ENCODE measurements around the gene PMFBP1. TPM values are rescaled to one million over a fixed set of nuclear protein-coding genes. Genes with fewer than 3 reads are reported as not detected.

Gene PMFBP1
- total RNA-seq, 1 donor from 2014 or later = 0.38 TPM

- H3K27me3 Mint-ChIP-seq (ENCODE audit: unreplicated experiment) = peaks cover 18% of the 10 kb centered on the region
- H3K4me3 Mint-ChIP-seq (ENCODE audit: unreplicated experiment) = peak overlapping the region; percentile 40
- no peaks in the 10 kb centered on the region for H3K9me3 Mint-ChIP-seq (ENCODE audit: unreplicated experiment)
- H3K4me1 Mint-ChIP-seq (ENCODE audit: unreplicated experiment) = peaks cover 25% of the 10 kb centered on the region
- peaks cover 72% of the 10 kb centered on the region for H3K36me3 Mint-ChIP-seq (ENCODE audit: low read depth, unreplicated experiment)
- peak; percentile 20 for DNase-seq (ENCODE audit: low spot score)
- peak overlapping the region; percentile 22 for H3K27ac Mint-ChIP-seq (ENCODE audit: unreplicated experiment)
- TF ChIP-seq, protein P1, sequence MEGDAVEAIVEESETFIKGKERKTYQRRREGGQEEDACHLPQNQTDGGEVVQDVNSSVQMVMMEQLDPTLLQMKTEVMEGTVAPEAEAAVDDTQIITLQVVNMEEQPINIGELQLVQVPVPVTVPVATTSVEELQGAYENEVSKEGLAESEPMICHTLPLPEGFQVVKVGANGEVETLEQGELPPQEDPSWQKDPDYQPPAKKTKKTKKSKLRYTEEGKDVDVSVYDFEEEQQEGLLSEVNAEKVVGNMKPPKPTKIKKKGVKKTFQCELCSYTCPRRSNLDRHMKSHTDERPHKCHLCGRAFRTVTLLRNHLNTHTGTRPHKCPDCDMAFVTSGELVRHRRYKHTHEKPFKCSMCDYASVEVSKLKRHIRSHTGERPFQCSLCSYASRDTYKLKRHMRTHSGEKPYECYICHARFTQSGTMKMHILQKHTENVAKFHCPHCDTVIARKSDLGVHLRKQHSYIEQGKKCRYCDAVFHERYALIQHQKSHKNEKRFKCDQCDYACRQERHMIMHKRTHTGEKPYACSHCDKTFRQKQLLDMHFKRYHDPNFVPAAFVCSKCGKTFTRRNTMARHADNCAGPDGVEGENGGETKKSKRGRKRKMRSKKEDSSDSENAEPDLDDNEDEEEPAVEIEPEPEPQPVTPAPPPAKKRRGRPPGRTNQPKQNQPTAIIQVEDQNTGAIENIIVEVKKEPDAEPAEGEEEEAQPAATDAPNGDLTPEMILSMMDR (IDR thresholded peaks at IDR 0.05; ENCODE audit: unreplicated experiment) = no peak
These were observed 73.0 kb downstream of the PMFBP1 start for GRCh38 chr16:72098936-72099335.

DNA sequence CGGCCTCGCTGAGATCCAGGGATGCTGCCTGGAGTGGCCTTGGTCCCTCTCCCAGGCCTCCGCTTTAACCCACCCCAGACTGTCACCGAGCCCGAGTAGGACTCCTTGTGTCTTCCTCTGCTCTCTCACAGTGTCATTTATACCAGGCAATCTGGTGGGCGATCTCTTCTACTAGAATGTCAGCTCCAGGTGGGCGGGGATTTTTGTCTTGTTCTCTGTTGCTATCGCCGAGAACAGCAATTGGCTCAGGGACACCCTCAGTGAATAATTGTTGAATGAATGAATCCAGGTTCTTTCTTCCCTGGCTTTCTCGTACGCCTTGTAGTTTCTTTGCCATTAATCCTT, 77.7 kb downstream of the PMFBP1 start:
- TF ChIP-seq, protein P1 (IDR thresholded peaks at IDR 0.05; ENCODE audit: unreplicated experiment) = no peak
- Mint-ChIP-seq H3K27me3 (ENCODE audit: unreplicated experiment) (peaks cover 13% of the 10 kb centered on the region), H3K36me3 (ENCODE audit: low read depth, unreplicated experiment) (peaks cover 41% of the 10 kb centered on the region), H3K4me3 (ENCODE audit: unreplicated experiment) (peak overlapping the region; percentile 98), H3K4me1 (ENCODE audit: unreplicated experiment) (peaks cover 40% of the 10 kb centered on the region), H3K9me3 (ENCODE audit: unreplicated experiment) (no peaks in the 10 kb centered on the region), H3K27ac (ENCODE audit: unreplicated experiment) (peak overlapping the region; percentile 97)
- DNase-seq (ENCODE audit: low spot score) = no peak

DNA sequence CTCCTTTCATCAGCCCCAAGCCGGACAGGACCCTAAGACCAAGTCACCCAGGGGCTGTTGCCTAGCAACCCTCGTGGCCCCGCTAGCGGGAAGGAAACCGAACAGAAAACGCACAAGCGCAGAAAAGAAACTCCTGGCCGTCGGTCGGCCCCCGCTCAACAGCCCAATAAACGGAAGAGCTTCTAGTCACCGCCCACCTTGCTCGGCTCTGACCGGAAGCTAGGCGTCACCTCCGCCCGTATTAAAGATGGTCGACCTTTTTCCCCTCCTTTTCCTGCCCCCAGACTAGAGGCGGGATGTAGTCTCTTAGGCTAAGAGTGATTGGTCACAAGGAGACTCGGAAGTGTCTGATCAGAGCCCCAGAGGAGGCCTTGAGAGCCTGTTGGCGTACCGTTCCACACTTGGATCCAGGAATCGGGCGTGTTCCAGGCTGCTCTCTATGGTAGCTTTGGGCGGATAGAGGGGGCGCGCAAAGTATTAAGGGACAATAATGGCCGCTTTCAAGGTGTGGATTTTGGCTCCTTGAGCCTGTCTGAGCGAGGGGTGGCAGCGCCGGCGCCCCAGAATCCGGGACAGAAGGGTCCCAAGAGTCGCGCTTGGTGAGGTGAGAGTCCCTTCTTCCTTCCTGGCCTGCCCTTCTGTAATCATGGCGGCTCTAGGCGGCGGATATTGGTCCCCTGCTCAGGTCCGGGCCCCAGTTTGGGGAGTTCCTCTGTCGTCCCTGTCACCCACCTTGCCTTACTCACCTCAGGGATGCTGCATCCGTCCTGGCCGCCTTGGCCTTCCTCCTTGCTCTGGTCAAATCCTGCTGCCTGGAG, 78.3 kb downstream of the PMFBP1 start, which contains the start of the genes DHX38 and TXNL4B:
Gene DHX38, plus strand, starts transcription at position 400 of the 818 bp plus-strand sequence. CDS start 2,311 bp downstream, outside the sequence.
Gene TXNL4B, minus strand, starts transcription at position 173 of the 818 bp plus-strand sequence. CDS start 2,871 bp downstream, outside the sequence.
- Mint-ChIP-seq H3K36me3 (ENCODE audit: low read depth, unreplicated experiment) (peaks cover 42% of the 10 kb centered on the region), H3K4me1 (ENCODE audit: unreplicated experiment) (peaks cover 36% of the 10 kb centered on the region)

GRCh38 chr16:72092832-72093447, 79.0 kb downstream of the PMFBP1 start:
- TF ChIP-seq, protein P1 (IDR thresholded peaks at IDR 0.05; ENCODE audit: unreplicated experiment) = no peak
- Mint-ChIP-seq H3K27me3 (ENCODE audit: unreplicated experiment) (peaks cover 9% of the 10 kb centered on the region), H3K9me3 (ENCODE audit: unreplicated experiment) (no peaks in the 10 kb centered on the region), H3K4me1 (ENCODE audit: unreplicated experiment) (peaks cover 33% of the 10 kb centered on the region), H3K36me3 (ENCODE audit: low read depth, unreplicated experiment) (peaks cover 37% of the 10 kb centered on the region), H3K4me3 (ENCODE audit: unreplicated experiment) (peak overlapping the region; percentile 98), H3K27ac (ENCODE audit: unreplicated experiment) (peak overlapping the region; percentile 97)
- DNase-seq (ENCODE audit: low spot score) = peak; percentile 17

More for the DNA sequence above, 78.3 kb downstream of the PMFBP1 start, which contains the start of the genes DHX38 and TXNL4B:
- peak within 1 kb of the TSS; percentile 98 for H3K4me3 Mint-ChIP-seq (ENCODE audit: unreplicated experiment)
- peak within 1 kb of the TSS; percentile 97 for H3K27ac Mint-ChIP-seq (ENCODE audit: unreplicated experiment)
- no peaks in the 10 kb centered on the region for H3K9me3 Mint-ChIP-seq (ENCODE audit: unreplicated experiment)
- peak; percentile 89 for DNase-seq (ENCODE audit: low spot score)
- H3K27me3 Mint-ChIP-seq (ENCODE audit: unreplicated experiment) = peaks cover 12% of the 10 kb centered on the region
- TF ChIP-seq, protein P1 (IDR thresholded peaks at IDR 0.05; ENCODE audit: unreplicated experiment) = no peak
